ENCODE measurements around the gene NPHP4.

The NPHP4 gene

GRCh38 chr1:5969168-5969567, 23.1 kb downstream of the NPHP4 start:
- no peak for DNase-seq

GRCh38 chr1:5968161-5968736, 24.0 kb downstream of the NPHP4 start:
- DNase-seq = no peak

- no peak for DNase-seq
Measured at GRCh38 chr1:5967351-5968160, 24.7 kb downstream of the NPHP4 start.

- DNase-seq = no peak
Measured at GRCh38 chr1:5966543-5967205, 25.6 kb downstream of the NPHP4 start.

- no peak for DNase-seq
Measured at GRCh38 chr1:5965586-5966131, 26.6 kb downstream of the NPHP4 start.

GRCh38 chr1:5962265-5963105, 29.7 kb downstream of the NPHP4 start:
- no peak for DNase-seq

- DNase-seq = no peak
Measured at GRCh38 chr1:5961601-5962000, 30.6 kb downstream of the NPHP4 start.

GRCh38 chr1:5960336-5960735, 31.9 kb downstream of the NPHP4 start:
- no peak for DNase-seq

GRCh38 chr1:5959667-5960230, 32.5 kb downstream of the NPHP4 start:
- DNase-seq = no peak

- DNase-seq = no peak
Measured at GRCh38 chr1:5959087-5959486, 33.1 kb downstream of the NPHP4 start.

GRCh38 chr1:5956022-5956830, 36.0 kb downstream of the NPHP4 start:
- no peak for DNase-seq

- no peak for DNase-seq
Measured at GRCh38 chr1:5955479-5955977, 36.7 kb downstream of the NPHP4 start.

GRCh38 chr1:5954964-5955363, 37.3 kb downstream of the NPHP4 start:
- DNase-seq = no peak

GRCh38 chr1:5953386-5953785, 38.8 kb downstream of the NPHP4 start:
- no peak for DNase-seq

GRCh38 chr1:5951846-5952410, 40.3 kb downstream of the NPHP4 start:
- DNase-seq = no peak

GRCh38 chr1:5950994-5951785, 41.0 kb downstream of the NPHP4 start:
- no peak for DNase-seq

- DNase-seq = no peak
Measured at GRCh38 chr1:5950201-5950895, 41.9 kb downstream of the NPHP4 start.

- no peak for DNase-seq
Measured at GRCh38 chr1:5949761-5950100, 42.5 kb downstream of the NPHP4 start.

GRCh38 chr1:5949085-5949760, 43.0 kb downstream of the NPHP4 start:
- no peak for DNase-seq
